Cardiac fibroblast (primary cell): ENCODE measurements around the gene PTPA.
"Not testable (repeated sequence)": the region's sequence is repeated elsewhere in the genome, so short reads cannot be mapped to it uniquely, and the experiment has no call there.

Source experiments
- DNase-seq, 2 donors: peaks; one replicate each; pipeline versions ENCODE4 v3.0.0 to v3.0.0-alpha.2; 2010; ENCODE audit warnings: low read depth in 2 of 2
- H3K4me3 ChIP-seq, 2 donors: replicated peaks in 1 of 2; 1 replicate in 1 of 2; 2 replicates in 1 of 2; pipeline ENCODE4 v1.5.1; 2011; ENCODE audit warnings: low read depth in 2 of 2, low read length in 2 of 2, mild to moderate bottlenecking in 2 of 2, moderate library complexity in 1 of 2
- TF ChIP-seq, protein P1 (sequence below): IDR thresholded peaks from one replicate; pipeline ENCODE4 v1.5.1; 2011; ENCODE audit warnings: low read depth, mild to moderate bottlenecking, low read length, inconsistent platforms

PTPA gene

DNA sequence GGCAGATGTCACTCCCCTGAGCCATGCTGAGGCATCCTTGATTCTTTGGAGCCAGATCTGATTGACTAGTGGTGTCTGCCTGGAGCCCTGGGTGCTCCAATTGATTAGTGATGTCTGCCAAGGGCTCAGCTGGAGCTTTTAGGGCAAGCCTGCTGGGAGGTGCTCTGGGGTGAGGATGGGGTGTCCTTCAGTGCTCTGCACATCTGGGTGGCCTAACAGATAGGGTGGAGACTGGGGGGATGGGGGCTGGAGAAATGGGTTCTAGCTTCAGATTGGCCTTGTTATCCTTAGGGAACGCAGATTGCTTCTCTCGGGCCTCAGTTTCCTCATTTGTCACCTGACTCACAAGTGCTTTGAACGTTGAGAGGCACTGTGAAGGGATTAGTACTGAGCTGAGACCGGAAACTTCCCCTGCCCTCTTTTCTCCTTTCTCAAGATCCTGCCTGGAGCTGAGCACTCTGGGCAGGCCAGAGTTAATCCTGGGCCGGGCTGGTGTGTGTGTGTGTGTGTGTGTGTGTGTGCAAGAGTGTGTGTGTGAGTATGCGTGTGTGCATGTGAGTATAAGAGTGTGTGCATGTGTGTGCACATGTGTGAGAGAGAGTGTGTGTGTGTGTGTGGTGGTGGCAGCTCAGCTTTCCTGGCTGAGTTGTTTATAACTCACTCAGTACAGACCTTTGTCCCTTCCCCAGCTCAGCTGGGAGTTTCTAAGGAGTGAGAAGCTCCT is 72.4 kb downstream of the PTPA start:
- no peak for DNase-seq
- TF ChIP-seq, protein P1, sequence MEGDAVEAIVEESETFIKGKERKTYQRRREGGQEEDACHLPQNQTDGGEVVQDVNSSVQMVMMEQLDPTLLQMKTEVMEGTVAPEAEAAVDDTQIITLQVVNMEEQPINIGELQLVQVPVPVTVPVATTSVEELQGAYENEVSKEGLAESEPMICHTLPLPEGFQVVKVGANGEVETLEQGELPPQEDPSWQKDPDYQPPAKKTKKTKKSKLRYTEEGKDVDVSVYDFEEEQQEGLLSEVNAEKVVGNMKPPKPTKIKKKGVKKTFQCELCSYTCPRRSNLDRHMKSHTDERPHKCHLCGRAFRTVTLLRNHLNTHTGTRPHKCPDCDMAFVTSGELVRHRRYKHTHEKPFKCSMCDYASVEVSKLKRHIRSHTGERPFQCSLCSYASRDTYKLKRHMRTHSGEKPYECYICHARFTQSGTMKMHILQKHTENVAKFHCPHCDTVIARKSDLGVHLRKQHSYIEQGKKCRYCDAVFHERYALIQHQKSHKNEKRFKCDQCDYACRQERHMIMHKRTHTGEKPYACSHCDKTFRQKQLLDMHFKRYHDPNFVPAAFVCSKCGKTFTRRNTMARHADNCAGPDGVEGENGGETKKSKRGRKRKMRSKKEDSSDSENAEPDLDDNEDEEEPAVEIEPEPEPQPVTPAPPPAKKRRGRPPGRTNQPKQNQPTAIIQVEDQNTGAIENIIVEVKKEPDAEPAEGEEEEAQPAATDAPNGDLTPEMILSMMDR: no peak
- H3K4me3 ChIP-seq: no peak overlapping the region

DNA sequence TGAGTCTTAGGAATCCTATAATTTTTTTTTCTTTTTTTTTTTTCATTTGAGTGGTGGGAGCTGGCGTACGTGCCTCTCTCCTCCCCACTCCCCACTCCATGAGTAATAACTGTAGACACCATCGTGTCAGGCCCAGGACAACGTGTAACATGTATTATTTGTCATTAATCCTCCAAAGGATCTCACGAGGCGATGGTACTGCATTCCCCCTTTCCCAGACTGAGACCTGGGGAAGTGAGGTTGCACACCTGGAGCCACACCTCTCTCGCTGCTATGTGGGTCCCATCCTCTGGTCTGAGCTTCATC is 73.0 kb downstream of the PTPA start:
- no peak overlapping the region for H3K4me3 ChIP-seq
- DNase-seq: no peak
- TF ChIP-seq, protein P1: no peak

DNA sequence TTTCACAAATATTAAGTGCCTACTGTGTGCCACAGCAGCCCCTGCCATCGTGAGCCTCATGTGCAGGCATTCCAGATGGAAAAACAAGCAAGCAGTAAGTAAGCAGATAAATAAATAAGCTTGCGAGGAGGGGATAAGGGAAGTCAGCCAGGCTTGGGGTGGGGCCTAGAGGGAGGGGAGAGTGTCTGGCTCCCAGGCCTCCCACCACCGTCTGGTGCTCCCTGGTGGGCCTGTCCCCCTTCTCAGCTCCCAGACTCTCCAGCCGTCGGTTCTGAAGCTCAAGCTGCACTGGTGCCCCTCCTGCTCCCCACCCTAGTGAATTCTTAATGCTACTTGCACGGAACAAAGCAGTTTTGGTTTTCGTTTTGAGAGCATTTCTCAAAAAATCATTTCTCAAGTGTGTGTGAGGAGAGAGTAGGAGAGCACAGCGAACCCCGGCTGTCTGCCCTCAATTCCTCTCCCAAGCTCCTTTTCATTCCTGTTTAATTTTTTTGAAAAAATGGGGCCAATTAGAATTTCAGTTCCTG is 73.4 kb downstream of the PTPA start:
- TF ChIP-seq, protein P1: no peak
- DNase-seq: no peak
- H3K4me3 ChIP-seq: no peak overlapping the region

DNA sequence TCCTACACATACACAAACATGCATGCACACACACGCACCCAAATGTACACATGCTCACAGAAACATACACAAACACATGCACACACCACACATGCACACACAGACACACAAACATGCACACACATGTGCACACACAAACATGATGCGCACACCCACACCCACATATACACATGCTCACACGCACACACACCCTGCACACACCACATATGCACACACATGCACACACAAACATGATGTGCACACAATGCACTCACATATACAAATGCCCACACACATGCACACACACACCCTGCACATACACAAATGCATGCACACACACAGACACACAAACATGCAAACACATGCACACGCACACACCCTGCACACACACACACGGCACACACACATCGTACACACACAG is 74.2 kb downstream of the PTPA start:
- TF ChIP-seq, protein P1: no peak
- H3K4me3 ChIP-seq: no peak overlapping the region
- DNase-seq: no peak

DNA sequence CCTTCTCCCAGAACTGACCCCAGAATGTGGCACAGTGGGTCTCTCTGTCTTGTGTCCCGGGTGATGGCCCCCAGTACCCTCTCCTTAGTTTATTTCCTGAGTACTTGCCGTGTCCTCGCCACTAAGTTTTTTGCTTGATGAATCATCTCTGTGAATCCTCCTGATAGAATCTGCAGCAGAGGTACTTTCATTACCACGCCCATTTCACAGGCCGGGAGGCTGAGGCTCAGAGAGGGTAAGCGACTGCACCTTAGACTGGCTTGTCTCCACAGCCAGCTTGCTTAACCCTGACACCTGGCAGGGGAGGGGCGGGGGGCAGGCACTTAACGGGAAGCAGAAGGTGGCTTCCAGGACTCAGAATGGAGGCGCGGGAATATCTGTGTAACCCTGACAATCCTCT is 74.8 kb downstream of the PTPA start:
- TF ChIP-seq, protein P1: no peak
- peak in 1 of 2 donors; percentile 45 for DNase-seq
- H3K4me3 ChIP-seq: no peak overlapping the region

DNA sequence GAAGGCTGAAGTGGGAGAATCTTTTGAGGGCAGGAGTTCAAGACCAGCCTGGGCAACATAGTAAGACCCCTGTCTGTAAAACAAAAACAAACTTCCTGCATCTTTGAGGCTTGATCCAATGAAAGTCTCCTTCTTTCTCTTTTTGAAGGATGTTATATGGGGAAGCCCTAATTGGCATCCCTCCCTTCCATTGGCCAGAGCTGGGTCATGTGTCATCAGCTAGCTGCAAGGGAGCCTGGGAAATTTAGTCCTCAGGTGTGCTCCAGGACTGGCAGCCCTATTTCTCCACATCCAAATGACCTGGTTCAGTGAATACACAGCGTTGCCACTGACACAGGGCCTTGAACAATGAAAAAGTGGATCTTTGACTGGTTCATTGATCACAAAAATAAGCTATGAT is 75.8 kb downstream of the PTPA start:
- no peak for DNase-seq
- TF ChIP-seq, protein P1: no peak
- no peak overlapping the region for H3K4me3 ChIP-seq

DNA sequence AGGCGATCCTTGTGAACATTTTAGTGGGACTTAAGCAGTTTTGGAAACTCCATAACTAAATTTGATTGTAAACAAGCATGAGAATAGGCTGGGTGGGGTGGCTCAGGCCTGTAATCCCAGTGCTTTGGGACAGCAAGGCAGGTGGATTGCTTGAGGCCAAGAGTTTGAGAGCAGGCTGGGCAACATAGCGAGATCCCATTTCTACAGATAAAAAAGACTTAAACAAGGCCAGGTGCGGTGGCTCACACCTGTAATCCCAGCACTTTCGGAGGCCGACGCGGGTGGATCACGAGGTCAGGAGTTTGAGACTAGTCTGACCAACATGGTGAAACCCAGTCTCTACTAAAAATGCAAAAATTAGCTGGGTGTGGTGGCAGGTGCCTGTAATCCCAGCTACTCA is 78.8 kb downstream of the PTPA start:
- DNase-seq, H3K4me3 ChIP-seq: not testable (repeated sequence)
